HepG2 (cell line): ENCODE data around the gene ERMAP. TPM values are rescaled to one million over a fixed set of nuclear protein-coding genes. Genes with fewer than 3 reads are reported as not detected.
A peak's percentile ranks its signal among the peaks of the same experiment; 100 is the strongest.

Experiments
- CEBPG ChIP-seq: IDR thresholded peaks from 2 replicates; pipeline ENCODE4 v1.6.1; 2016
- CREB1 ChIP-seq, 2 experiments: fragments of 450-650 bp in 1 of 2; IDR thresholded peaks; 2 replicates each; pipeline ENCODE4 v1.6.1; 2016 to 2017; ENCODE audit warnings: control low read depth in 1 of 2, mild to moderate bottlenecking in 1 of 2, missing compliant biosample characterization in 1 of 2, missing genetic modification characterization in 1 of 2
- MATR3 ChIP-seq: sonication (generic); formaldehyde crosslinking; IDR thresholded peaks from 2 replicates; pipeline ENCODE4 v1.4.0; 2020; ENCODE audit warnings: missing genetic modification reagents
- MTF1 ChIP-seq: sonication (generic); formaldehyde crosslinking; IDR thresholded peaks from 2 replicates; pipeline ENCODE4 v1.5.0; 2020; ENCODE audit warnings: missing genetic modification reagents
- PHF20 ChIP-seq: sonication (generic); formaldehyde crosslinking; IDR thresholded peaks from 2 replicates; pipeline ENCODE4 v1.5.0; 2020; ENCODE audit warnings: mild to moderate bottlenecking, missing genetic modification reagents
- ZNF264 ChIP-seq: sonication (generic); formaldehyde crosslinking; IDR thresholded peaks from 2 replicates; pipeline ENCODE4 v1.4.0; 2020; ENCODE audit warnings: missing genetic modification reagents
- ZNF350 ChIP-seq: sonication (generic); formaldehyde crosslinking; IDR thresholded peaks from 2 replicates; pipeline ENCODE4 v1.4.0; 2020; ENCODE audit warnings: mild to moderate bottlenecking, low read depth, missing genetic modification reagents, borderline replicate concordance
- ZNF557 ChIP-seq: sonication (generic); formaldehyde crosslinking; IDR thresholded peaks from 2 replicates; pipeline ENCODE4 v1.4.0; 2020; ENCODE audit warnings: missing genetic modification reagents
- polyA plus RNA-seq, 8 experiments: library from polyadenylated mRNA; depleted of rRNA in 3 of 8; stranded (reverse) in 7 of 8; unstranded in 1 of 8; fragments of >200 nt; fragmentation: Illumina TruSeq in 4 of 8; extraction: Trizol in 4 of 8; gene quantifications; 2 replicates each; pipeline versions ENCODE4 v1.2.1 to v1.2.3, GENCODE V29; 2011 to 2016; ENCODE audit warnings: low read depth in 4 of 8, missing spikeins in 1 of 8, mixed read lengths in 1 of 8; ENCODE audit not compliant: insufficient read depth in 1 of 8
- total RNA-seq, 5 experiments: library from RNA; depleted of rRNA; stranded (reverse); fragments of >200 nt; fragmentation: Illumina TruSeq; extraction: Trizol; gene quantifications; 2 replicates each; pipeline ENCODE4 v1.2.3, GENCODE V29; 2016; ENCODE audit warnings: low read depth in 1 of 5
- TF ChIP-seq, protein P1 (sequence below): sonication (generic); formaldehyde crosslinking; conservative IDR thresholded peaks from 2 replicates; pipeline ENCODE4 v1.4.0; 2020; ENCODE audit warnings: missing genetic modification reagents
- TF ChIP-seq, protein P2 (sequence below): sonication (generic); formaldehyde crosslinking; IDR thresholded peaks from 2 replicates; pipeline ENCODE4 v1.5.0; 2020; ENCODE audit warnings: mild to moderate bottlenecking, missing genetic modification reagents, borderline replicate concordance
- TF ChIP-seq, protein P3 (sequence below): sonication (generic); formaldehyde crosslinking; IDR thresholded peaks from 2 replicates; pipeline ENCODE4 v1.5.1; 2020; ENCODE audit warnings: mild to moderate bottlenecking, missing genetic modification reagents, borderline replicate concordance
- TF ChIP-seq, protein P4 (sequence below): sonication (generic); formaldehyde crosslinking; IDR thresholded peaks from 2 replicates; pipeline ENCODE4 v1.9.0; 2021; ENCODE audit warnings: missing genetic modification reagents, borderline replicate concordance

ERMAP gene
- total and polyA plus RNA-seq, 2 of the 13 experiments (the other 11 are each of a cell fraction or from before 2014, with no cell fraction given): 2.2 to 4.4 TPM

DNA sequence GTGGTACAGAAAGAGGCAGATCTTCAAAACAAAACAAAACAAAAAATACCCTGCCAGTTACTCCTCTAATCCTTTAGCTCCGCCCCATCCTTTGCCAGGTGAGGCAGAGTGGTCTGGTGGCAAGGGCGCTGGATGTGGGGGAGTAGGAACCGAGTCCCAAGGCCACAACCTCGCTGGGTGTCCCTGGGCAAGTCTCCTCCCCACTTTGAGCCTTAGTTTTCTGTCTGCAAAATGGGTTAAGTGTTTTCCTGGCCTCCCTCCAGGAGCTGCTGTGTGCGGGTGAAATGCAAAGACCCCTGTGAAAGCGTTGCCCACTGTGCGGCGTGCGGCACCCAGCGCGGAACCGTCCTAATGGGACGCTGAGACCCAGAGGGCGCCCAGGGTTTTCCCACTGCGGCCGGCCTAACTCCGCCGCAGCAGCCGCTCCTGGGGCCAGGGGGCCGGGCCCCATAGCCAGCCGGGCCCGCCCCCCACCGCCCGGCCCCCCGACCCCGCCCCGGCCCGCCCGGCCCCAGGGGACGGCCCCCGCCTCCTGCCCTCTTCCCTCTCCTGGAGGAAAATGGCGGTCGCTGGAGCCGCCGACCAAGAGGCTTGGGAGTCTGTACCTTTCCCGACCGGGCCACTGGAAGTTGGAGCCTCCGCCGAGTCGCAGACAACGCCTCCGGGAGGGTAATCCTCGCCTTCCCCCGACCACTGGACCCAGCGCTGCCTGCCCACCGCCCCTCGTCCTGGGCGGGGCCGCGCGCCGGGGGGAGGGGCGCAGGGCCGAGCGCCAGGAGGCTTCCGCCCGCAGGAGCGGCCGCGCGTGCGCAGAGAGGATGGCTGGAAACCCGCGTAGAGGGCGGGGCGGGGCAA lies at the start of gene ERMAP, which contains the start of gene SVBP (continued):
- no peak for TF ChIP-seq MTF1 (CRISPR knock-in tag)
- TF ChIP-seq MATR3: no peak
- TF ChIP-seq, protein P1, sequence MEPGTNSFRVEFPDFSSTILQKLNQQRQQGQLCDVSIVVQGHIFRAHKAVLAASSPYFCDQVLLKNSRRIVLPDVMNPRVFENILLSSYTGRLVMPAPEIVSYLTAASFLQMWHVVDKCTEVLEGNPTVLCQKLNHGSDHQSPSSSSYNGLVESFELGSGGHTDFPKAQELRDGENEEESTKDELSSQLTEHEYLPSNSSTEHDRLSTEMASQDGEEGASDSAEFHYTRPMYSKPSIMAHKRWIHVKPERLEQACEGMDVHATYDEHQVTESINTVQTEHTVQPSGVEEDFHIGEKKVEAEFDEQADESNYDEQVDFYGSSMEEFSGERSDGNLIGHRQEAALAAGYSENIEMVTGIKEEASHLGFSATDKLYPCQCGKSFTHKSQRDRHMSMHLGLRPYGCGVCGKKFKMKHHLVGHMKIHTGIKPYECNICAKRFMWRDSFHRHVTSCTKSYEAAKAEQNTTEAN: peak; percentile 24; the same call in 1 of the 2 replicates
- TF ChIP-seq CREB1 (IDR thresholded peaks at IDR 0.05): no peak
- no peak for TF ChIP-seq CREB1 (CRISPR knock-in tag; IDR thresholded peaks at IDR 0.05)
- TF ChIP-seq ZNF557: 0 out of 2 replicates have a peak, but pooled peaks have one; percentile 22
- TF ChIP-seq, protein P2, sequence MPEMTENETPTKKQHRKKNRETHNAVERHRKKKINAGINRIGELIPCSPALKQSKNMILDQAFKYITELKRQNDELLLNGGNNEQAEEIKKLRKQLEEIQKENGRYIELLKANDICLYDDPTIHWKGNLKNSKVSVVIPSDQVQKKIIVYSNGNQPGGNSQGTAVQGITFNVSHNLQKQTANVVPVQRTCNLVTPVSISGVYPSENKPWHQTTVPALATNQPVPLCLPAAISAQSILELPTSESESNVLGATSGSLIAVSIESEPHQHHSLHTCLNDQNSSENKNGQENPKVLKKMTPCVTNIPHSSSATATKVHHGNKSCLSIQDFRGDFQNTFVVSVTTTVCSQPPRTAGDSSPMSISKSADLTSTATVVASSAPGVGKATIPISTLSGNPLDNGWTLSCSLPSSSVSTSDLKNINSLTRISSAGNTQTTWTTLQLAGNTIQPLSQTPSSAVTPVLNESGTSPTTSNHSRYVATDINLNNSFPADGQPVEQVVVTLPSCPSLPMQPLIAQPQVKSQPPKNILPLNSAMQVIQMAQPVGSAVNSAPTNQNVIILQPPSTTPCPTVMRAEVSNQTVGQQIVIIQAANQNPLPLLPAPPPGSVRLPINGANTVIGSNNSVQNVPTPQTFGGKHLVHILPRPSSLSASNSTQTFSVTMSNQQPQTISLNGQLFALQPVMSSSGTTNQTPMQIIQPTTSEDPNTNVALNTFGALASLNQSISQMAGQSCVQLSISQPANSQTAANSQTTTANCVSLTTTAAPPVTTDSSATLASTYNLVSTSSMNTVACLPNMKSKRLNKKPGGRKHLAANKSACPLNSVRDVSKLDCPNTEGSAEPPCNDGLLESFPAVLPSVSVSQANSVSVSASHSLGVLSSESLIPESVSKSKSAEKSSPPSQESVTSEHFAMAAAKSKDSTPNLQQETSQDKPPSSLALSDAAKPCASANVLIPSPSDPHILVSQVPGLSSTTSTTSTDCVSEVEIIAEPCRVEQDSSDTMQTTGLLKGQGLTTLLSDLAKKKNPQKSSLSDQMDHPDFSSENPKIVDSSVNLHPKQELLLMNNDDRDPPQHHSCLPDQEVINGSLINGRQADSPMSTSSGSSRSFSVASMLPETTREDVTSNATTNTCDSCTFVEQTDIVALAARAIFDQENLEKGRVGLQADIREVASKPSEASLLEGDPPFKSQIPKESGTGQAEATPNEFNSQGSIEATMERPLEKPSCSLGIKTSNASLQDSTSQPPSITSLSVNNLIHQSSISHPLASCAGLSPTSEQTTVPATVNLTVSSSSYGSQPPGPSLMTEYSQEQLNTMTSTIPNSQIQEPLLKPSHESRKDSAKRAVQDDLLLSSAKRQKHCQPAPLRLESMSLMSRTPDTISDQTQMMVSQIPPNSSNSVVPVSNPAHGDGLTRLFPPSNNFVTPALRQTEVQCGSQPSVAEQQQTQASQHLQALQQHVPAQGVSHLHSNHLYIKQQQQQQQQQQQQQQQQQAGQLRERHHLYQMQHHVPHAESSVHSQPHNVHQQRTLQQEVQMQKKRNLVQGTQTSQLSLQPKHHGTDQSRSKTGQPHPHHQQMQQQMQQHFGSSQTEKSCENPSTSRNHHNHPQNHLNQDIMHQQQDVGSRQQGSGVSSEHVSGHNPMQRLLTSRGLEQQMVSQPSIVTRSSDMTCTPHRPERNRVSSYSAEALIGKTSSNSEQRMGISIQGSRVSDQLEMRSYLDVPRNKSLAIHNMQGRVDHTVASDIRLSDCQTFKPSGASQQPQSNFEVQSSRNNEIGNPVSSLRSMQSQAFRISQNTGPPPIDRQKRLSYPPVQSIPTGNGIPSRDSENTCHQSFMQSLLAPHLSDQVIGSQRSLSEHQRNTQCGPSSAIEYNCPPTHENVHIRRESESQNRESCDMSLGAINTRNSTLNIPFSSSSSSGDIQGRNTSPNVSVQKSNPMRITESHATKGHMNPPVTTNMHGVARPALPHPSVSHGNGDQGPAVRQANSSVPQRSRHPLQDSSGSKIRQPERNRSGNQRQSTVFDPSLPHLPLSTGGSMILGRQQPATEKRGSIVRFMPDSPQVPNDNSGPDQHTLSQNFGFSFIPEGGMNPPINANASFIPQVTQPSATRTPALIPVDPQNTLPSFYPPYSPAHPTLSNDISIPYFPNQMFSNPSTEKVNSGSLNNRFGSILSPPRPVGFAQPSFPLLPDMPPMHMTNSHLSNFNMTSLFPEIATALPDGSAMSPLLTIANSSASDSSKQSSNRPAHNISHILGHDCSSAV: no peak
- TF ChIP-seq, protein P3, sequence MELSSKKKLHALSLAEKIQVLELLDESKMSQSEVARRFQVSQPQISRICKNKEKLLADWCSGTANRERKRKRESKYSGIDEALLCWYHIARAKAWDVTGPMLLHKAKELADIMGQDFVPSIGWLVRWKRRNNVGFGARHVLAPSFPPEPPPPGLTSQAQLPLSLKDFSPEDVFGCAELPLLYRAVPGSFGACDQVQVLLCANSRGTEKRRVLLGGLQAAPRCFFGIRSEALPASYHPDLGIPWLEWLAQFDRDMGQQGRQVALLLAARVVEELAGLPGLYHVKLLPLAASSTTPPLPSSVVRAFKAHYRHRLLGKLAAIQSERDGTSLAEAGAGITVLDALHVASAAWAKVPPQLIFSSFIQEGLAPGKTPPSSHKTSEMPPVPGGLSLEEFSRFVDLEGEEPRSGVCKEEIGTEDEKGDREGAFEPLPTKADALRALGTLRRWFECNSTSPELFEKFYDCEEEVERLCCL (CRISPR knock-in tag): no peak
- TF ChIP-seq PHF20 (CRISPR knock-in tag): peak; percentile 38; the same call in 1 of the 2 replicates
- TF ChIP-seq ZNF350 (CRISPR knock-in tag): no peak
- TF ChIP-seq ZNF264: 0 out of 2 replicates have a peak, but pooled peaks have one; percentile 19
- TF ChIP-seq, protein P4, sequence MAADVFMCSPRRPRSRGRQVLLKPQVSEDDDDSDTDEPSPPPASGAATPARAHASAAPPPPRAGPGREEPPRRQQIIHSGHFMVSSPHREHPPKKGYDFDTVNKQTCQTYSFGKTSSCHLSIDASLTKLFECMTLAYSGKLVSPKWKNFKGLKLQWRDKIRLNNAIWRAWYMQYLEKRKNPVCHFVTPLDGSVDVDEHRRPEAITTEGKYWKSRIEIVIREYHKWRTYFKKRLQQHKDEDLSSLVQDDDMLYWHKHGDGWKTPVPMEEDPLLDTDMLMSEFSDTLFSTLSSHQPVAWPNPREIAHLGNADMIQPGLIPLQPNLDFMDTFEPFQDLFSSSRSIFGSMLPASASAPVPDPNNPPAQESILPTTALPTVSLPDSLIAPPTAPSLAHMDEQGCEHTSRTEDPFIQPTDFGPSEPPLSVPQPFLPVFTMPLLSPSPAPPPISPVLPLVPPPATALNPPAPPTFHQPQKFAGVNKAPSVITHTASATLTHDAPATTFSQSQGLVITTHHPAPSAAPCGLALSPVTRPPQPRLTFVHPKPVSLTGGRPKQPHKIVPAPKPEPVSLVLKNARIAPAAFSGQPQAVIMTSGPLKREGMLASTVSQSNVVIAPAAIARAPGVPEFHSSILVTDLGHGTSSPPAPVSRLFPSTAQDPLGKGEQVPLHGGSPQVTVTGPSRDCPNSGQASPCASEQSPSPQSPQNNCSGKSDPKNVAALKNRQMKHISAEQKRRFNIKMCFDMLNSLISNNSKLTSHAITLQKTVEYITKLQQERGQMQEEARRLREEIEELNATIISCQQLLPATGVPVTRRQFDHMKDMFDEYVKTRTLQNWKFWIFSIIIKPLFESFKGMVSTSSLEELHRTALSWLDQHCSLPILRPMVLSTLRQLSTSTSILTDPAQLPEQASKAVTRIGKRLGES: no peak
- no peak for TF ChIP-seq CEBPG (CRISPR knock-in tag)
